ENCODE results near the gene KDM4C.

DNA sequence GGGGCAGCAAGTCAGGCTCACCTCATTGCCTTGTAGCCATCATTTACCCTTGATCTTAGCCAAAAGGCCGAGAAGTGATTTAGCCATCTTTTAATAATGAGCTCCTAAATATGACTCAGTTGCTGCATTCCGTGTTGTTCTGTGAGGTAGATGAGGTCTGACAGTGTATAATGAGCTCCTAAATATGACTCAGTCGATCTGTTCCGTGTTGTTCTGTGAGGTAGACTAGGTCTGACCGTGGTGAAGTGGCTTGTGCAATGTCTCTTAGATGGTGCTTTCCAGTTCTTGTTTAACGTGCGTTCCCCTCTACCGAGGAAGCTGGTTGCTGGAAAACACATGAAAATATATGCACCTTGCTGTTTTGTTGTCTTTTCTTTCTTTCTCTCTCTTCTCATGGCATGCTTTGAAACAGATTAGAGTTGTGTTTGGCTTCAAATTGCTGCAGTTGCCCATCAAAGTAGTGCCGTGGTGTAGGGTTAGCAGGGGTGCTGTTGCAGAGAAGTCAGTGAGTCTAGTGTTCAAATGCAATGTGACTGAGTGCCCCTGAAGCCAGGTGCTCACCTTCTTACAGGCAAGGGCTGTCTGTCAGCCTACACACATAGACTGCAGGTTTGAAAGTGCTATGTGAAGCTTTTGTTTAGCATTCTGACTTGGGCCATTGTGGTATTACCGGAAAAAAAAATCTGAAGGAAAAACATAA, 118.6 kb downstream of the KDM4C start:
- no peak for TF ChIP-seq TSC22D2 (CRISPR knock-in tag; IDR thresholded peaks at IDR 0.05; ENCODE audit: borderline replicate concordance)
- TF ChIP-seq, protein P1, sequence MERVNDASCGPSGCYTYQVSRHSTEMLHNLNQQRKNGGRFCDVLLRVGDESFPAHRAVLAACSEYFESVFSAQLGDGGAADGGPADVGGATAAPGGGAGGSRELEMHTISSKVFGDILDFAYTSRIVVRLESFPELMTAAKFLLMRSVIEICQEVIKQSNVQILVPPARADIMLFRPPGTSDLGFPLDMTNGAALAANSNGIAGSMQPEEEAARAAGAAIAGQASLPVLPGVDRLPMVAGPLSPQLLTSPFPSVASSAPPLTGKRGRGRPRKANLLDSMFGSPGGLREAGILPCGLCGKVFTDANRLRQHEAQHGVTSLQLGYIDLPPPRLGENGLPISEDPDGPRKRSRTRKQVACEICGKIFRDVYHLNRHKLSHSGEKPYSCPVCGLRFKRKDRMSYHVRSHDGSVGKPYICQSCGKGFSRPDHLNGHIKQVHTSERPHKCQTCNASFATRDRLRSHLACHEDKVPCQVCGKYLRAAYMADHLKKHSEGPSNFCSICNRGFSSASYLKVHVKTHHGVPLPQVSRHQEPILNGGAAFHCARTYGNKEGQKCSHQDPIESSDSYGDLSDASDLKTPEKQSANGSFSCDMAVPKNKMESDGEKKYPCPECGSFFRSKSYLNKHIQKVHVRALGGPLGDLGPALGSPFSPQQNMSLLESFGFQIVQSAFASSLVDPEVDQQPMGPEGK (CRISPR knock-in tag; IDR thresholded peaks at IDR 0.05) = no peak
